Colonic mucosa (tissue), 4 donors: ENCODE data around the gene FSHB. TPM values are rescaled to one million over a fixed set of nuclear protein-coding genes. Genes with fewer than 3 reads are reported as not detected.

Experiments
- DNase-seq: peaks from one replicate; pipeline ENCODE4 v3.0.0-alpha.2; 2020
- H3K27ac ChIP-seq: fragments of 200-600 bp; one replicate; pipeline ENCODE4 v1.8.0; 2021
- H3K27me3 ChIP-seq: fragments of 200-600 bp; one replicate; pipeline ENCODE4 v1.8.0; 2021
- H3K36me3 ChIP-seq: fragments of 200-600 bp; one replicate; pipeline ENCODE4 v1.8.0; 2021
- H3K4me1 ChIP-seq: fragments of 200-600 bp; one replicate; pipeline ENCODE4 v1.8.0; 2021; ENCODE audit warnings: mild to moderate bottlenecking
- H3K4me3 ChIP-seq: fragments of 200-600 bp; one replicate; pipeline ENCODE4 v1.8.0; 2021
- H3K9ac ChIP-seq, 2 donors: one replicate each; pipeline ENCODE4 v1.7.0; 2013; ENCODE audit warnings: control low read depth in 2 of 2, low read depth in 2 of 2, low read length in 2 of 2
- H3K9me3 ChIP-seq: fragments of 200-600 bp; one replicate; pipeline ENCODE4 v1.8.0; 2021
- CTCF ChIP-seq: fragments of 200-600 bp; IDR thresholded peaks from one replicate; pipeline ENCODE4 v1.8.0; 2022; ENCODE audit warnings: antibody characterized with exemption, mild to moderate bottlenecking
- intact Hi-C: fragments of 100-400 bp; cut with DNase I; formaldehyde crosslinking; loops from one replicate; pipeline ENCODE4 v1.14.1; 2022
- total RNA-seq, 2 donors: library from RNA; stranded (reverse); fragmentation: NEBNext Ultra II Directional in 1 of 2; extraction: Animal tissue kit (Norgen Biotek cat#: 25700) in 1 of 2; gene quantifications; one replicate each; pipeline ENCODE4 v1.2.1, GENCODE V29; 2021
- donor health status: healthy.
- donor health status: DM: no; HTN: no; CAD: no.
- donor health status: DM: no; HTN: no; CAD: no.

The FSHB gene
- total RNA-seq, 2 donors from 2014 or later: not detected

GRCh38 chr11:30254307-30255298 lies 23.8 kb downstream of the FSHB start:
- Histone ChIP-seq H3K4me3 (no peak overlapping the region), H3K27ac (no peak overlapping the region), H3K9ac (no peak overlapping the region), H3K36me3 (no peaks in the 10 kb centered on the region), H3K4me1 (no peaks in the 10 kb centered on the region), H3K27me3 (no peaks in the 10 kb centered on the region), H3K9me3 (no peaks in the 10 kb centered on the region)
- DNase-seq: no peak
- no peak for TF ChIP-seq CTCF
- intact Hi-C loops: no loop called here

- Histone ChIP-seq H3K27me3 (no peaks in the 10 kb centered on the region), H3K27ac (no peak overlapping the region), H3K4me1 (no peaks in the 10 kb centered on the region), H3K9me3 (no peaks in the 10 kb centered on the region), H3K9ac (no peak overlapping the region), H3K4me3 (no peak overlapping the region), H3K36me3 (no peaks in the 10 kb centered on the region)
- DNase-seq: no peak
- intact Hi-C loops: no loop called here
- no peak for TF ChIP-seq CTCF
Observed at GRCh38 chr11:30255637-30256036, 24.8 kb downstream of the FSHB start.

GRCh38 chr11:30257058-30257457 lies 26.2 kb downstream of the FSHB start:
- Histone ChIP-seq H3K9me3 (no peaks in the 10 kb centered on the region), H3K4me3 (no peak overlapping the region), H3K4me1 (no peaks in the 10 kb centered on the region), H3K27me3 (no peaks in the 10 kb centered on the region), H3K9ac (no peak overlapping the region), H3K27ac (no peak overlapping the region), H3K36me3 (no peaks in the 10 kb centered on the region)
- intact Hi-C loops: no loop called here
- no peak for TF ChIP-seq CTCF
- DNase-seq: no peak

DNA sequence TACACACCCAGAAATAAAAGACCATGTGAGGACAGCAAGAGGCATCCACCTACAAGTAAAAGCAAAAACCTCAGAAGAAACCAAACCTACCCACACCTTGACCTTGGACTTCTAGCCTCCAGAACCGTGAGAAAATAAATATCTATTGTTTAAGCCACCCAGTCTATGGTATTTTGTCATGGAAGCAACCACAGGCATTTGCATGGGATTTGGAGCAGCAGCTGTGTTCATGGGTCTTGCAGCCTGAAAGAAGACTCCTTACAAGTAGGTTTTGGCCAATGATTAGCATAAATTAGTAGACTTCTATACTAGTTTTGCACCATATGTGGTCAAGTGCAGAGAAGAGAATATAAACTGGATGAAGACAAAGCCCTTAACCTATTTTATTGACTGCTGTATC lies 27.9 kb downstream of the FSHB start:
- Histone ChIP-seq H3K27me3 (no peaks in the 10 kb centered on the region), H3K9ac (no peak overlapping the region), H3K9me3 (no peaks in the 10 kb centered on the region), H3K4me3 (no peak overlapping the region), H3K4me1 (no peaks in the 10 kb centered on the region), H3K27ac (no peak overlapping the region), H3K36me3 (no peaks in the 10 kb centered on the region)
- intact Hi-C loops: no loop called here
- no peak for TF ChIP-seq CTCF
- DNase-seq: no peak

DNA sequence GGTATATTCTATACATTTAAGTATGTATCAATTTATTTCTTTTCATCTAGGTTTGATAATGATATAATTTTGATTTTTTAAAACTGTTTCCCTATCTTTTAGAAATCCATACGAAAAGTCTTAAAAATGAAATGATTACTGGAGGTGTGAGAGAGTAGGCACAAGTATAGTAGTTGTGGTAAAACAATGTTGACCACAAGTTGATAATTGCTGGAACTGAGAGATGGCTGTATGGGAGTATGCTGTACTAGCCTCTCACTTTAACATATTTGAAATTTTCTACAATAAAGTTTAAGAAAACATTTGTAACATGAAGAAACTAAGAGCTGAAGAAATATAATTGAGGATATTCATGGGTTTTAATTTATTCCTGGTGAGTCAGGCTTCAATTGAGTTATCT lies 30.0 kb downstream of the FSHB start:
- no peaks in the 10 kb centered on the region for H3K9me3 ChIP-seq
- TF ChIP-seq CTCF: no peak
- H3K27me3 ChIP-seq: no peaks in the 10 kb centered on the region
- no peak for DNase-seq
- no peak overlapping the region for H3K4me3 ChIP-seq
- no peak overlapping the region for H3K27ac ChIP-seq
- no peaks in the 10 kb centered on the region for H3K36me3 ChIP-seq
- intact Hi-C loops: no loop called here
- H3K4me1 ChIP-seq: no peaks in the 10 kb centered on the region
- H3K9ac ChIP-seq: no peak overlapping the region
